Astrocyte of the cerebellum (primary cell): Measurements from ENCODE around the gene PEPD.

Experiments used
- DNase-seq: peaks from one replicate; pipeline ENCODE4 v3.0.0-alpha.2; 2011; ENCODE audit warnings: low read depth
- H3K4me3 ChIP-seq: 2 replicates; pipeline ENCODE4 v1.5.1; 2011; ENCODE audit warnings: mild to moderate bottlenecking, low read depth, low read length, moderate library complexity
- in situ Hi-C: cut with HindIII; loops from 2 replicates; pipeline ENCODE4 v1.10.0; 2017; ENCODE audit warnings: low sequenced_read_pairs
- TF ChIP-seq, protein P1 (sequence below): IDR thresholded peaks from 2 replicates; pipeline ENCODE4 v1.5.1; 2012; ENCODE audit warnings: low read length, low read depth, moderate library complexity, mild to moderate bottlenecking; ENCODE audit errors: missing control alignments

PEPD gene

DNA sequence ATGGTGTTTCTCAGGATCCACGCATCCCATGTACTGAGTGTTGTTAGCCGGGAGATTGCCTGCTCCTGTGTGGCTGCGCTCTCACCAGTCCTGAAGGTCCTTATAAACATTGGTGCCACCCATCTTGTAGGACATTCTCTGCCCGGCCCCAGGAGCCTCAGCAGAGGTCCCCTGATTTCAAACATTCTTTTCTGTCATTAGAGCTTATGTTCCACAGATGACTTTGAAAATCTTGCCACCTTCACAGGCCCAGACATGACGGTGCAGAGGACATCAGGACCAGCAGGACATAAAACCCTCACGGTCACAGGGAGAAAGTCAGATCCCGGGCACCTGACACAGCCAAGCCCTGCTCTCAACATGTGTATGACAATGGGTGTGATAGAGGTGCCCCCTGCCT is 33.2 kb upstream of the PEPD start:
- in situ Hi-C loops, result no loop called here
- no peak for DNase-seq
- TF ChIP-seq, protein P1, sequence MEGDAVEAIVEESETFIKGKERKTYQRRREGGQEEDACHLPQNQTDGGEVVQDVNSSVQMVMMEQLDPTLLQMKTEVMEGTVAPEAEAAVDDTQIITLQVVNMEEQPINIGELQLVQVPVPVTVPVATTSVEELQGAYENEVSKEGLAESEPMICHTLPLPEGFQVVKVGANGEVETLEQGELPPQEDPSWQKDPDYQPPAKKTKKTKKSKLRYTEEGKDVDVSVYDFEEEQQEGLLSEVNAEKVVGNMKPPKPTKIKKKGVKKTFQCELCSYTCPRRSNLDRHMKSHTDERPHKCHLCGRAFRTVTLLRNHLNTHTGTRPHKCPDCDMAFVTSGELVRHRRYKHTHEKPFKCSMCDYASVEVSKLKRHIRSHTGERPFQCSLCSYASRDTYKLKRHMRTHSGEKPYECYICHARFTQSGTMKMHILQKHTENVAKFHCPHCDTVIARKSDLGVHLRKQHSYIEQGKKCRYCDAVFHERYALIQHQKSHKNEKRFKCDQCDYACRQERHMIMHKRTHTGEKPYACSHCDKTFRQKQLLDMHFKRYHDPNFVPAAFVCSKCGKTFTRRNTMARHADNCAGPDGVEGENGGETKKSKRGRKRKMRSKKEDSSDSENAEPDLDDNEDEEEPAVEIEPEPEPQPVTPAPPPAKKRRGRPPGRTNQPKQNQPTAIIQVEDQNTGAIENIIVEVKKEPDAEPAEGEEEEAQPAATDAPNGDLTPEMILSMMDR, result no peak
- no peak overlapping the region for H3K4me3 ChIP-seq

DNA sequence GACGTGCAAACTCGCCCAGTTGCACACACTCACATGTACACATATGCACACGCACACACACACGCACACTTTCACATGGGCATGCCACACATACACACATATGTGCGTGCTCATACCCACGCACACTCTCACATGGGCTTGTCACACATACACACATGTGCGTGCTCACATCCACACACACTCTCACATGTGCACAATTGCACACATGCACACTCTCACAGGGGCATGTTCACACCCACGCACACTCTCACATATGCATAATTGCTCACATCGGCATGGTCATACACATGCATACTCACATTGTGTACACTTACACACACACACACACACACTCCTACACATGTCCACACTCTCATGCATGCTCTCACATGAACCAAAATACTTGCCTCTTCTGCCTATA is 32.8 kb upstream of the PEPD start:
- TF ChIP-seq, protein P1, result no peak
- no peak for DNase-seq
- in situ Hi-C loops, result no loop called here
- no peak overlapping the region for H3K4me3 ChIP-seq

GRCh38 chr19:33553530-33554310 is 32.1 kb upstream of the PEPD start:
- in situ Hi-C loops, result no loop called here
- TF ChIP-seq, protein P1, result no peak
- DNase-seq, result no peak
- no peak overlapping the region for H3K4me3 ChIP-seq

DNA sequence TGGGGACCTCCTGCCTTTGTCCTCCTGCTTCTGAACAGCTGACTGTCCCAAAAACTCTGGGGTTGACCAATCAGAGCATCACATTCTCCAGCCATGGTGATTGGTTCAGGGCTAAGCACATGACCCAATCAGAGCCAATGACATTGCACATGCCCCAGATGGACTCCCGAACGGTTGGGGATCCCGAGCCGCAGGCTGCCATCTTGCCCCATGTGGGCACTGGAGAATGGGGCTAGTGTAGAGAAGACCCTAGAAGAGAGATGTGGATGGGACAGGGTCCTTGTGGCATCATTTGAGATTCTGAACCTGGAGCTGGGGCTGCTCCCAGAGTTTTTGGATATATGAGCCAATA is 31.3 kb upstream of the PEPD start:
- TF ChIP-seq, protein P1, result no peak
- DNase-seq, result no peak
- no peak overlapping the region for H3K4me3 ChIP-seq
- in situ Hi-C loops, result no loop called here

- TF ChIP-seq, protein P1, result no peak
- no peak for DNase-seq
- in situ Hi-C loops, result no loop called here
- no peak overlapping the region for H3K4me3 ChIP-seq
Measured at GRCh38 chr19:33552191-33552927, 30.8 kb upstream of the PEPD start.

- no peak overlapping the region for H3K4me3 ChIP-seq
- no peak for DNase-seq
- in situ Hi-C loops, result no loop called here
- TF ChIP-seq, protein P1, result no peak
Measured at GRCh38 chr19:33551676-33552075, 30.1 kb upstream of the PEPD start.
